SK-N-MC (cell line): ENCODE results near the gene NFE2L1.

Experiments
- EZH2 ChIP-seq: fragments of 200-600 bp; sonication (generic); IDR thresholded peaks from one replicate; pipeline ENCODE4 v1.6.1; 2017; ENCODE audit warnings: antibody characterized with exemption
- FOXP2 ChIP-seq: optimal IDR thresholded peaks from 2 replicates; pipeline ENCODE3; 2011; ENCODE audit warnings: mild to moderate bottlenecking, moderate library complexity; ENCODE audit not compliant: insufficient read depth; ENCODE audit errors: extremely low read length, control extremely low read depth
- POLR2AphosphoS5 ChIP-seq: IDR thresholded peaks from 2 replicates; pipeline ENCODE4 v1.6.1; 2012; ENCODE audit warnings: mild to moderate bottlenecking, low read depth, low read length, borderline replicate concordance

GRCh38 chr17:48031966-48032365 lies 16.2 kb upstream of the NFE2L1 start:
- no peak for TF ChIP-seq EZH2
- TF ChIP-seq POLR2AphosphoS5, result no peak
- no peak for TF ChIP-seq FOXP2
